ENCODE measurements around the gene EHBP1. TPM values are rescaled to one million over a fixed set of nuclear protein-coding genes. Genes with fewer than 3 reads are reported as not detected.
A peak's percentile ranks its signal among the peaks of the same experiment; 100 is the strongest.

Gene EHBP1
- total RNA-seq, 2 donors from 2014 or later: 34.6 to 49.8 TPM

DNA sequence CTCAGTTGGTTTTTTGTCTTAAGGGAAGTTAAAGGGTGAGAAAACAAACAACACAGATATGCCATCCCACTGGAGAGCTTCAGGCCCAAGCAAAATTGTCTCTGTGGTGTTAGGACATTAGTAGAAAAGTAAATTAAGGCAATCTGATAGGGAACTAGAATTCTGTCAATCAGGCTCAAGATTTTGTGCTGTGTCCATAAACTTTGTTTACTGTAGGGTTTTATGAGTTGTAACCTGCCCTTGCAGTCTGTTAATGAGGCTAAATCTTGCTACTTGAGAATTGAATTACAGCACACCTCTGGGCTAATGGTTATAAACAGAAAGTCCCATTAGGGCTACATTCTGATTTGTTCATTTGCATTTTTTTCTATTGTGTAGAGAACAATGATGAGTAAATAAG is 267.1 kb downstream of the EHBP1 start:
- no peaks in the 10 kb centered on the region for H3K9me3 ChIP-seq (ENCODE audit: control insufficient read depth, low read length)
- no peak for DNase-seq
- Mint-ChIP-seq H3K27ac (no peak overlapping the region), H3K4me3 (no peak overlapping the region), H3K9me3 (no peaks in the 10 kb centered on the region), H3K27me3 (ENCODE audit: insufficient read depth) (peaks cover 20% of the 10 kb centered on the region), H3K4me1 (peaks cover 39% of the 10 kb centered on the region), H3K36me3 (ENCODE audit: low read depth) (peaks cover 4% of the 10 kb centered on the region)
- H3K27me3 ChIP-seq (ENCODE audit: control insufficient read depth, insufficient read depth, low read length, poor library complexity, severe bottlenecking): peaks cover 65% of the 10 kb centered on the region
- H3K36me3 ChIP-seq (ENCODE audit: control insufficient read depth, insufficient read depth, low read length): no peaks in the 10 kb centered on the region
- H3K9ac ChIP-seq (ENCODE audit: extremely low read depth, low read length, poor library complexity, severe bottlenecking): no peak overlapping the region
- peaks cover 5% of the 10 kb centered on the region for H3K4me1 ChIP-seq (ENCODE audit: control insufficient read depth, insufficient read depth, low read length)
- H3K27ac ChIP-seq (ENCODE audit: low read depth, low read length): no peak overlapping the region
- peak overlapping the region; percentile 36 for H3K4me3 ChIP-seq (ENCODE audit: low read length)
- TF ChIP-seq, protein P1, sequence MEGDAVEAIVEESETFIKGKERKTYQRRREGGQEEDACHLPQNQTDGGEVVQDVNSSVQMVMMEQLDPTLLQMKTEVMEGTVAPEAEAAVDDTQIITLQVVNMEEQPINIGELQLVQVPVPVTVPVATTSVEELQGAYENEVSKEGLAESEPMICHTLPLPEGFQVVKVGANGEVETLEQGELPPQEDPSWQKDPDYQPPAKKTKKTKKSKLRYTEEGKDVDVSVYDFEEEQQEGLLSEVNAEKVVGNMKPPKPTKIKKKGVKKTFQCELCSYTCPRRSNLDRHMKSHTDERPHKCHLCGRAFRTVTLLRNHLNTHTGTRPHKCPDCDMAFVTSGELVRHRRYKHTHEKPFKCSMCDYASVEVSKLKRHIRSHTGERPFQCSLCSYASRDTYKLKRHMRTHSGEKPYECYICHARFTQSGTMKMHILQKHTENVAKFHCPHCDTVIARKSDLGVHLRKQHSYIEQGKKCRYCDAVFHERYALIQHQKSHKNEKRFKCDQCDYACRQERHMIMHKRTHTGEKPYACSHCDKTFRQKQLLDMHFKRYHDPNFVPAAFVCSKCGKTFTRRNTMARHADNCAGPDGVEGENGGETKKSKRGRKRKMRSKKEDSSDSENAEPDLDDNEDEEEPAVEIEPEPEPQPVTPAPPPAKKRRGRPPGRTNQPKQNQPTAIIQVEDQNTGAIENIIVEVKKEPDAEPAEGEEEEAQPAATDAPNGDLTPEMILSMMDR (conservative IDR thresholded peaks at IDR 0.05): no peak

DNA sequence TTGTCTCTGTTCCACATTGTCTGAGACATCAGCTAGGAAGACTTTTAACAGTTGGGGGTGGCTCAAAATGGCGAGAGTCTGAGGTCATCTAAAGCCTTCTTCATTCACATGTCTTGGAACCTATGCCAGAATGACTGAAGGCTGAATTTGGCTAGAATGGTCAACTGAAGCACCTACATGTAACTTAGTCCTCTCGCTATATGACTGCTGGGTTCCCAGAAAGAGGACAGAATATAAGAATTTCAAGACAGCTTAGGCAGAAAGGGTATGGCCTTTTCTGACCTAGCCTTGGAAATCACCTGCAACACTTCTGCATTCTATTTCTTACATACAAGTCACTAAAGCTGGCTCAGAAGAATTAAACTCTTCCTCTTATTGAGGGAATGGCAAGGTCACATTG is 269.5 kb downstream of the EHBP1 start:
- H3K27ac ChIP-seq (ENCODE audit: low read depth, low read length): no peak overlapping the region
- no peaks in the 10 kb centered on the region for H3K36me3 ChIP-seq (ENCODE audit: control insufficient read depth, insufficient read depth, low read length)
- H3K27ac Mint-ChIP-seq: no peak overlapping the region
- peaks cover 28% of the 10 kb centered on the region for H3K4me1 Mint-ChIP-seq
- WGBS, 2 experiments (ENCODE audit: insufficient coverage in 1 of 2, insufficient read length in 1 of 2): 96 to 100% methylated on average over 1 to 2 of the region's 2 CpGs
- peaks cover 4% of the 10 kb centered on the region for H3K36me3 Mint-ChIP-seq (ENCODE audit: low read depth)
- no peak overlapping the region for H3K4me3 Mint-ChIP-seq
- TF ChIP-seq, protein P1 (conservative IDR thresholded peaks at IDR 0.05): no peak
- H3K4me3 ChIP-seq (ENCODE audit: low read length): no peak overlapping the region
- H3K9ac ChIP-seq (ENCODE audit: extremely low read depth, low read length, poor library complexity, severe bottlenecking): no peak overlapping the region
- H3K27me3 Mint-ChIP-seq (ENCODE audit: insufficient read depth): peaks cover 20% of the 10 kb centered on the region
- peaks cover 5% of the 10 kb centered on the region for H3K4me1 ChIP-seq (ENCODE audit: control insufficient read depth, insufficient read depth, low read length)
- H3K27me3 ChIP-seq (ENCODE audit: control insufficient read depth, insufficient read depth, low read length, poor library complexity, severe bottlenecking): peaks cover 56% of the 10 kb centered on the region
- no peak for DNase-seq
- H3K9me3 ChIP-seq (ENCODE audit: control insufficient read depth, low read length): no peaks in the 10 kb centered on the region
- H3K9me3 Mint-ChIP-seq: no peaks in the 10 kb centered on the region

GRCh38 chr2:62991605-62992004 is 286.1 kb downstream of the EHBP1 start:
- Histone ChIP-seq H3K27ac (ENCODE audit: low read depth, low read length) (peak overlapping the region; percentile 55), H3K9me3 (ENCODE audit: control insufficient read depth, low read length) (no peaks in the 10 kb centered on the region), H3K9ac (ENCODE audit: extremely low read depth, low read length, poor library complexity, severe bottlenecking) (no peak overlapping the region), H3K4me3 (ENCODE audit: low read length) (no peak overlapping the region), H3K27me3 (ENCODE audit: control insufficient read depth, insufficient read depth, low read length, poor library complexity, severe bottlenecking) (no peaks in the 10 kb centered on the region), H3K4me1 (ENCODE audit: control insufficient read depth, insufficient read depth, low read length) (peaks cover 2% of the 10 kb centered on the region), H3K36me3 (ENCODE audit: control insufficient read depth, insufficient read depth, low read length) (no peaks in the 10 kb centered on the region)
- Mint-ChIP-seq H3K9me3 (no peaks in the 10 kb centered on the region), H3K27ac (no peak overlapping the region), H3K4me3 (no peak overlapping the region), H3K4me1 (peaks cover 7% of the 10 kb centered on the region), H3K36me3 (ENCODE audit: low read depth) (no peaks in the 10 kb centered on the region), H3K27me3 (ENCODE audit: insufficient read depth) (no peaks in the 10 kb centered on the region)
- TF ChIP-seq, protein P1 (conservative IDR thresholded peaks at IDR 0.05): no peak
- no peak for DNase-seq
- WGBS, 2 experiments (ENCODE audit: insufficient coverage in 1 of 2, insufficient read length in 1 of 2): 92 to 93% methylated on average over 2 to 3 of the region's 3 CpGs

All from endodermal cell (in vitro differentiated cells).